Tibial nerve (tissue), 4 donors: ENCODE measurements around the gene FOXK1. TPM values are rescaled to one million over a fixed set of nuclear protein-coding genes. Genes with fewer than 3 reads are reported as not detected.

Source experiments
- DNase-seq, 2 donors: peaks; one replicate each; pipeline ENCODE4 v3.0.0-alpha.2; 2019; ENCODE audit warnings: low spot score in 2 of 2
- H3K27ac ChIP-seq, 4 donors: fragments of 200-600 bp; sonication (generic) in 3 of 4; one replicate each; pipeline ENCODE4 v1.5.1; 2017 to 2019; ENCODE audit warnings: mild to moderate bottlenecking in 1 of 4
- H3K27me3 ChIP-seq, 2 donors: fragments of 200-600 bp; sonication (generic) in 1 of 2; one replicate each; pipeline versions ENCODE4 v1.5.1 to v1.6.0; 2017 to 2019
- H3K36me3 ChIP-seq, 3 donors: fragments of 200-600 bp; sonication (generic); one replicate each; pipeline ENCODE4 v1.5.1; 2018 to 2019
- H3K4me1 ChIP-seq, 4 donors: fragments of 200-600 bp; sonication (generic) in 3 of 4; one replicate each; pipeline ENCODE4 v1.5.1; 2017 to 2019
- H3K4me3 ChIP-seq, 4 donors: fragments of 200-600 bp; sonication (generic) in 3 of 4; one replicate each; pipeline ENCODE4 v1.5.1; 2017 to 2019; ENCODE audit warnings: mild to moderate bottlenecking in 1 of 4, moderate library complexity in 1 of 4
- H3K9me3 ChIP-seq, 4 donors: fragments of 200-600 bp; sonication (generic) in 3 of 4; one replicate each; pipeline ENCODE4 v1.5.1; 2017 to 2019
- CTCF ChIP-seq, 5 experiments: fragments of 200-600 bp in 3 of 5; fragments of 450-650 bp in 2 of 5; sonication (generic) in 3 of 5; IDR thresholded peaks; one replicate each; pipeline ENCODE4 v1.5.1; 2016 to 2019; ENCODE audit warnings: antibody characterized with exemption in 5 of 5, mild to moderate bottlenecking in 3 of 5, moderate library complexity in 2 of 5
- EP300 ChIP-seq, 2 donors: sonication (generic); formaldehyde crosslinking; IDR thresholded peaks; one replicate each; pipeline ENCODE4 v1.6.1; 2017; ENCODE audit warnings: antibody characterized with exemption in 2 of 2, mild to moderate bottlenecking in 1 of 2
- POLR2A ChIP-seq, 2 donors: fragments of 450-650 bp; IDR thresholded peaks; one replicate each; pipeline ENCODE4 v1.6.1; 2017; ENCODE audit warnings: antibody characterized with exemption in 2 of 2, mild to moderate bottlenecking in 2 of 2, moderate library complexity in 2 of 2
- WGBS, 2 donors: methylation state at CpG; one replicate each; pipeline ENCODE4 v1.1.5; 2018; 5-methylcytosine and 5-hydroxymethylcytosine counted together
- total RNA-seq, 4 donors: library from RNA; depleted of rRNA; stranded (reverse); fragments of >200 nt; gene quantifications; one replicate each; pipeline ENCODE4 v1.1.0, GENCODE V29; 2016

The FOXK1 gene
- 10 to 100 TPM; 24.5 to 47.3 (median 26.4) TPM for total RNA-seq

GRCh38 chr7:4681886-4682620, at the start of gene FOXK1:
TSS of gene FOXK1 (plus strand) at chr7:4682295. CDS start at chr7:4682309, 14 bp downstream.
- WGBS, 2 donors, result 0% methylated on average over 22 of the region's 116 CpGs
- Histone ChIP-seq H3K4me3 (peak within 1 kb of the TSS; percentile 85 to 94 (median 90)), H3K27me3 (no peaks in the 10 kb centered on the region), H3K27ac (peak within 1 kb of the TSS; percentile 65 to 91 (median 89)), H3K36me3 (no peaks in the 10 kb centered on the region), H3K4me1 (peaks cover 0 to 37% (median 10%) of the 10 kb centered on the region in 4 donors), H3K9me3 (no peaks in the 10 kb centered on the region)
- peak; percentile 51 to 60 for DNase-seq
- peak; percentile 68 to 73 for TF ChIP-seq POLR2A (IDR thresholded peaks at IDR 0.05)
- peak in 3 of 5 experiments; percentile 3 to 39 (median 32) for TF ChIP-seq CTCF (IDR thresholded peaks at IDR 0.05)
- peak in 1 of 2 donors; percentile 38 for TF ChIP-seq EP300 (IDR thresholded peaks at IDR 0.05)

- TF ChIP-seq EP300 (IDR thresholded peaks at IDR 0.05) (no peak), POLR2A (IDR thresholded peaks at IDR 0.05) (no peak), CTCF (IDR thresholded peaks at IDR 0.05) (no peak)
- 94 to 96% methylated on average over 3 of the region's 3 CpGs for WGBS, 2 donors
Measured at GRCh38 chr7:4633012-4633411, 49.1 kb upstream of the FOXK1 start.

GRCh38 chr7:4634166-4634565, 47.9 kb upstream of the FOXK1 start:
- H3K27ac ChIP-seq, result peak overlapping the region in 1 of 4 donors; percentile 36
- 66 to 71% methylated on average over 4 of the region's 4 CpGs for WGBS, 2 donors
- H3K36me3 ChIP-seq, result no peaks in the 10 kb centered on the region
- H3K9me3 ChIP-seq, result no peaks in the 10 kb centered on the region
- H3K27me3 ChIP-seq, result no peaks in the 10 kb centered on the region
- no peak for DNase-seq
- no peak overlapping the region for H3K4me3 ChIP-seq
- TF ChIP-seq CTCF (IDR thresholded peaks at IDR 0.05) (no peak), POLR2A (IDR thresholded peaks at IDR 0.05) (no peak), EP300 (IDR thresholded peaks at IDR 0.05) (no peak)
- peaks cover 0 to 15% (median 5%) of the 10 kb centered on the region in 4 donors for H3K4me1 ChIP-seq

More at GRCh38 chr7:4633012-4633411, 49.1 kb upstream of the FOXK1 start:
- H3K4me3 ChIP-seq, result no peak overlapping the region
- peaks cover 0 to 15% (median 5%) of the 10 kb centered on the region in 4 donors for H3K4me1 ChIP-seq
- no peak for DNase-seq
- no peaks in the 10 kb centered on the region for H3K27me3 ChIP-seq
- peak overlapping the region in 2 of 4 donors; percentile 11 to 80 for H3K27ac ChIP-seq
- no peaks in the 10 kb centered on the region for H3K9me3 ChIP-seq
- no peaks in the 10 kb centered on the region for H3K36me3 ChIP-seq

GRCh38 chr7:4638781-4639575, 43.1 kb upstream of the FOXK1 start:
- peaks cover 0 to 16% (median 2%) of the 10 kb centered on the region in 4 donors for H3K4me1 ChIP-seq

More at GRCh38 chr7:4638781-4639575, 43.1 kb upstream of the FOXK1 start:
- WGBS, 2 donors, result 80 to 83% methylated on average over 17 of the region's 17 CpGs
- no peak for DNase-seq
- Histone ChIP-seq H3K27me3 (no peaks in the 10 kb centered on the region), H3K36me3 (no peaks in the 10 kb centered on the region), H3K27ac (no peak overlapping the region), H3K4me3 (no peak overlapping the region), H3K9me3 (no peaks in the 10 kb centered on the region)
- TF ChIP-seq EP300 (IDR thresholded peaks at IDR 0.05) (no peak), CTCF (IDR thresholded peaks at IDR 0.05) (no peak), POLR2A (IDR thresholded peaks at IDR 0.05) (no peak)
